CD4-positive, CD25-positive, alpha-beta regulatory T cell (primary cell): ENCODE measurements around the gene EIF3B. TPM values are rescaled to one million over a fixed set of nuclear protein-coding genes. Genes with fewer than 3 reads are reported as not detected.

Source experiments
- ATAC-seq, 2 donors: fragments of 150-1000 bp; cut with Tn5 transposase; one replicate each; pipeline ENCODE4 v1.10.0; 2021; ENCODE audit warnings: low read depth in 2 of 2, moderate number of reproducible peaks in 2 of 2, moderate library complexity in 1 of 2
- DNase-seq, 3 donors: peaks; one replicate each; pipeline versions ENCODE4 v3.0.0 to v3.0.0-alpha.2; 2012 to 2022; ENCODE audit warnings: mixed read lengths in 1 of 3
- H3K27ac ChIP-seq: one replicate; pipeline ENCODE4 v1.7.0; 2013; ENCODE audit warnings: mild to moderate bottlenecking, low read length; ENCODE audit not compliant: insufficient read depth, poor library complexity, severe bottlenecking
- H3K27me3 ChIP-seq: one replicate; pipeline ENCODE4 v1.7.0; 2013; ENCODE audit warnings: low read length; ENCODE audit not compliant: control insufficient read depth, insufficient read depth
- H3K36me3 ChIP-seq: one replicate; pipeline ENCODE4 v1.7.0; 2013; ENCODE audit warnings: mild to moderate bottlenecking, low read length, moderate library complexity; ENCODE audit not compliant: control insufficient read depth, insufficient read depth
- H3K4me1 ChIP-seq: 2 replicates; pipeline ENCODE4 v1.7.0; 2013; ENCODE audit warnings: mild to moderate bottlenecking, low read length; ENCODE audit not compliant: insufficient read depth, control insufficient read depth, poor library complexity, severe bottlenecking
- H3K4me3 ChIP-seq: one replicate; pipeline ENCODE4 v1.7.0; 2013; ENCODE audit warnings: low read depth, mild to moderate bottlenecking, low read length, moderate library complexity
- H3K9me3 ChIP-seq, 2 experiments: 1 replicate in 1 of 2; 2 replicates in 1 of 2; pipeline ENCODE4 v1.7.0; 2013; ENCODE audit warnings: low read length in 2 of 2, mild to moderate bottlenecking in 1 of 2, moderate library complexity in 1 of 2; ENCODE audit not compliant: control insufficient read depth in 2 of 2
- H3K27ac Mint-ChIP-seq, 3 donors: one replicate each; pipeline ENCODE4 v1.8.0; 2020 to 2022; ENCODE audit warnings: mild to moderate bottlenecking in 3 of 3, mixed read lengths in 3 of 3, moderate library complexity in 2 of 3
- H3K27me3 Mint-ChIP-seq: one replicate; pipeline ENCODE4 v1.8.0; 2022; ENCODE audit warnings: mild to moderate bottlenecking, mixed read lengths
- H3K36me3 Mint-ChIP-seq: one replicate; pipeline ENCODE4 v1.8.0; 2020; ENCODE audit warnings: mixed read lengths
- H3K4me1 Mint-ChIP-seq, 4 donors: one replicate each; pipeline ENCODE4 v1.8.0; 2020 to 2022; ENCODE audit warnings: mixed read lengths in 4 of 4, mild to moderate bottlenecking in 1 of 4
- H3K4me3 Mint-ChIP-seq, 4 donors: one replicate each; pipeline ENCODE4 v1.8.0; 2020 to 2022; ENCODE audit warnings: mild to moderate bottlenecking in 4 of 4, mixed read lengths in 4 of 4, moderate library complexity in 3 of 4
- H3K9me3 Mint-ChIP-seq, 7 donors: one replicate each; pipeline ENCODE4 v1.8.0; 2020 to 2022; ENCODE audit warnings: mixed read lengths in 7 of 7, mild to moderate bottlenecking in 3 of 7, moderate library complexity in 2 of 7
- polyA plus RNA-seq, 4 donors: library from polyadenylated mRNA; unstranded; fragments of 300-500 nt; fragmentation: Illumina TruSeq; gene quantifications; one replicate each; pipeline ENCODE4 v1.2.3, GENCODE V29; 2021
- total RNA-seq: library from RNA; stranded (reverse); gene quantifications from one replicate; pipeline ENCODE4 v1.2.3, GENCODE V29; 2022

Gene EIF3B
- total and polyA plus RNA-seq, 5 donors from 2014 or later = 85.5 to 150 (median 97.0) TPM

- no peaks in the 10 kb centered on the region for H3K9me3 ChIP-seq
- peaks cover 16% of the 10 kb centered on the region for H3K4me1 ChIP-seq
- H3K27me3 ChIP-seq = no peaks in the 10 kb centered on the region
- no peak overlapping the region for H3K27ac ChIP-seq
- Mint-ChIP-seq H3K27ac (no peak overlapping the region), H3K4me3 (peak overlapping the region in 1 of 4 donors; percentile 27), H3K9me3 (no peaks in the 10 kb centered on the region), H3K4me1 (peaks cover 4 to 28% (median 11%) of the 10 kb centered on the region in 4 donors), H3K36me3 (no peaks in the 10 kb centered on the region), H3K27me3 (no peaks in the 10 kb centered on the region)
- no peak for ATAC-seq
- no peak overlapping the region for H3K4me3 ChIP-seq
- DNase-seq = no peak
- H3K36me3 ChIP-seq = no peaks in the 10 kb centered on the region
Observed at GRCh38 chr7:2350861-2351260, 3.8 kb upstream of the EIF3B start.

- DNase-seq = no peak
- Mint-ChIP-seq H3K4me1 (peaks cover 0 to 47% (median 19%) of the 10 kb centered on the region in 4 donors), H3K27ac (peak overlapping the region; percentile 100), H3K4me3 (peak overlapping the region; percentile 93 to 96 (median 94)), H3K9me3 (no peaks in the 10 kb centered on the region), H3K27me3 (no peaks in the 10 kb centered on the region), H3K36me3 (peaks cover 5% of the 10 kb centered on the region)
- Histone ChIP-seq H3K9me3 (no peaks in the 10 kb centered on the region), H3K4me3 (peak overlapping the region; percentile 93), H3K27ac (peak overlapping the region; percentile 99), H3K4me1 (peaks cover 39% of the 10 kb centered on the region), H3K27me3 (no peaks in the 10 kb centered on the region), H3K36me3 (peaks cover 11% of the 10 kb centered on the region)
- ATAC-seq = no peak
Observed at GRCh38 chr7:2353113-2353935, 1.3 kb upstream of the EIF3B start.

- peaks cover 15% of the 10 kb centered on the region for H3K36me3 ChIP-seq
- Mint-ChIP-seq H3K36me3 (peaks cover 5% of the 10 kb centered on the region), H3K4me1 (peaks cover under 1 to 52% (median 19%) of the 10 kb centered on the region in 4 donors), H3K9me3 (no peaks in the 10 kb centered on the region), H3K27me3 (no peaks in the 10 kb centered on the region), H3K27ac (peak overlapping the region; percentile 100), H3K4me3 (peak overlapping the region; percentile 93 to 96 (median 94))
- DNase-seq (peak in 2 of 3 donors; percentile 84 to 94), ATAC-seq (peak; percentile 62 to 66)
- no peaks in the 10 kb centered on the region for H3K27me3 ChIP-seq
- H3K4me1 ChIP-seq = peaks cover 39% of the 10 kb centered on the region
- no peaks in the 10 kb centered on the region for H3K9me3 ChIP-seq
- peak overlapping the region; percentile 99 for H3K27ac ChIP-seq
- H3K4me3 ChIP-seq = peak overlapping the region; percentile 93
Observed at GRCh38 chr7:2353936-2354185, 766 bp upstream of the EIF3B start.

- no peaks in the 10 kb centered on the region for H3K9me3 ChIP-seq
- peaks cover 21% of the 10 kb centered on the region for H3K36me3 ChIP-seq
- DNase-seq = peak in 2 of 3 donors; percentile 12 to 20
- Mint-ChIP-seq H3K4me1 (peaks cover 6 to 64% (median 31%) of the 10 kb centered on the region in 4 donors), H3K4me3 (peak overlapping the region; percentile 92 to 96 (median 94)), H3K27ac (peak overlapping the region in 1 of 3 donors; percentile 100), H3K9me3 (no peaks in the 10 kb centered on the region), H3K27me3 (no peaks in the 10 kb centered on the region), H3K36me3 (peaks cover 11% of the 10 kb centered on the region)
- H3K27me3 ChIP-seq = no peaks in the 10 kb centered on the region
- peak overlapping the region; percentile 81 for H3K4me3 ChIP-seq
- no peak for ATAC-seq
- peak overlapping the region; percentile 68 for H3K27ac ChIP-seq
- H3K4me1 ChIP-seq = peaks cover 46% of the 10 kb centered on the region
Observed at GRCh38 chr7:2354939-2355704, 495 bp downstream of the EIF3B start.

GRCh38 chr7:2355705-2356008, 1.0 kb downstream of the EIF3B start:
- Mint-ChIP-seq H3K36me3 (peaks cover 17% of the 10 kb centered on the region), H3K27ac (peak overlapping the region in 2 of 3 donors; percentile 86 to 88), H3K4me1 (peaks cover 10 to 69% (median 36%) of the 10 kb centered on the region in 4 donors), H3K27me3 (no peaks in the 10 kb centered on the region), H3K4me3 (peak overlapping the region; percentile 84 to 96 (median 88)), H3K9me3 (no peaks in the 10 kb centered on the region)
- H3K27me3 ChIP-seq = no peaks in the 10 kb centered on the region
- no peak overlapping the region for H3K27ac ChIP-seq
- H3K4me1 ChIP-seq = peaks cover 46% of the 10 kb centered on the region
- DNase-seq = no peak
- no peaks in the 10 kb centered on the region for H3K9me3 ChIP-seq
- no peak for ATAC-seq
- H3K4me3 ChIP-seq = peak overlapping the region; percentile 81
- peaks cover 23% of the 10 kb centered on the region for H3K36me3 ChIP-seq

GRCh38 chr7:2357165-2357564, 2.5 kb downstream of the EIF3B start:
- no peak overlapping the region for H3K27ac ChIP-seq
- DNase-seq = no peak
- peak overlapping the region; percentile 46 for H3K4me3 ChIP-seq
- Mint-ChIP-seq H3K4me3 (peak overlapping the region; percentile 56 to 96 (median 87)), H3K36me3 (peaks cover 20% of the 10 kb centered on the region), H3K27ac (peak overlapping the region in 2 of 3 donors; percentile 47 to 79), H3K9me3 (no peaks in the 10 kb centered on the region), H3K27me3 (no peaks in the 10 kb centered on the region), H3K4me1 (peaks cover 10 to 71% (median 38%) of the 10 kb centered on the region in 4 donors)
- H3K27me3 ChIP-seq = no peaks in the 10 kb centered on the region
- no peak for ATAC-seq
- peaks cover 31% of the 10 kb centered on the region for H3K36me3 ChIP-seq
- peaks cover 46% of the 10 kb centered on the region for H3K4me1 ChIP-seq
- no peaks in the 10 kb centered on the region for H3K9me3 ChIP-seq

- Histone ChIP-seq H3K4me3 (peak overlapping the region; percentile 46), H3K4me1 (peaks cover 46% of the 10 kb centered on the region), H3K9me3 (no peaks in the 10 kb centered on the region), H3K27ac (no peak overlapping the region), H3K27me3 (no peaks in the 10 kb centered on the region), H3K36me3 (peaks cover 35% of the 10 kb centered on the region)
- peak overlapping the region in 1 of 3 donors; percentile 47 for H3K27ac Mint-ChIP-seq
- H3K4me3 Mint-ChIP-seq = peak overlapping the region; percentile 56 to 96 (median 87)
- peaks cover 10 to 68% (median 38%) of the 10 kb centered on the region in 4 donors for H3K4me1 Mint-ChIP-seq
- H3K9me3 Mint-ChIP-seq = no peaks in the 10 kb centered on the region
- no peak for ATAC-seq
- no peaks in the 10 kb centered on the region for H3K27me3 Mint-ChIP-seq
- H3K36me3 Mint-ChIP-seq = peaks cover 24% of the 10 kb centered on the region
- no peak for DNase-seq
Observed at GRCh38 chr7:2357571-2357970, 2.9 kb downstream of the EIF3B start.
